Camera-type eye (tissue), 1 donor: Measurements from ENCODE around the gene KIF16B. TPM values are rescaled to one million over a fixed set of nuclear protein-coding genes. Genes with fewer than 3 reads are reported as not detected.

Experiments used
- total RNA-seq: library from RNA; depleted of rRNA; stranded (reverse); fragments of >200 nt; gene quantifications from one replicate; pipeline ENCODE4 v1.2.3, GENCODE V29; 2014

KIF16B gene, protein sequence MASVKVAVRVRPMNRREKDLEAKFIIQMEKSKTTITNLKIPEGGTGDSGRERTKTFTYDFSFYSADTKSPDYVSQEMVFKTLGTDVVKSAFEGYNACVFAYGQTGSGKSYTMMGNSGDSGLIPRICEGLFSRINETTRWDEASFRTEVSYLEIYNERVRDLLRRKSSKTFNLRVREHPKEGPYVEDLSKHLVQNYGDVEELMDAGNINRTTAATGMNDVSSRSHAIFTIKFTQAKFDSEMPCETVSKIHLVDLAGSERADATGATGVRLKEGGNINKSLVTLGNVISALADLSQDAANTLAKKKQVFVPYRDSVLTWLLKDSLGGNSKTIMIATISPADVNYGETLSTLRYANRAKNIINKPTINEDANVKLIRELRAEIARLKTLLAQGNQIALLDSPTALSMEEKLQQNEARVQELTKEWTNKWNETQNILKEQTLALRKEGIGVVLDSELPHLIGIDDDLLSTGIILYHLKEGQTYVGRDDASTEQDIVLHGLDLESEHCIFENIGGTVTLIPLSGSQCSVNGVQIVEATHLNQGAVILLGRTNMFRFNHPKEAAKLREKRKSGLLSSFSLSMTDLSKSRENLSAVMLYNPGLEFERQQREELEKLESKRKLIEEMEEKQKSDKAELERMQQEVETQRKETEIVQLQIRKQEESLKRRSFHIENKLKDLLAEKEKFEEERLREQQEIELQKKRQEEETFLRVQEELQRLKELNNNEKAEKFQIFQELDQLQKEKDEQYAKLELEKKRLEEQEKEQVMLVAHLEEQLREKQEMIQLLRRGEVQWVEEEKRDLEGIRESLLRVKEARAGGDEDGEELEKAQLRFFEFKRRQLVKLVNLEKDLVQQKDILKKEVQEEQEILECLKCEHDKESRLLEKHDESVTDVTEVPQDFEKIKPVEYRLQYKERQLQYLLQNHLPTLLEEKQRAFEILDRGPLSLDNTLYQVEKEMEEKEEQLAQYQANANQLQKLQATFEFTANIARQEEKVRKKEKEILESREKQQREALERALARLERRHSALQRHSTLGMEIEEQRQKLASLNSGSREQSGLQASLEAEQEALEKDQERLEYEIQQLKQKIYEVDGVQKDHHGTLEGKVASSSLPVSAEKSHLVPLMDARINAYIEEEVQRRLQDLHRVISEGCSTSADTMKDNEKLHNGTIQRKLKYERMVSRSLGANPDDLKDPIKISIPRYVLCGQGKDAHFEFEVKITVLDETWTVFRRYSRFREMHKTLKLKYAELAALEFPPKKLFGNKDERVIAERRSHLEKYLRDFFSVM (N-terminal part only)
- 29.1 TPM for total RNA-seq

DNA sequence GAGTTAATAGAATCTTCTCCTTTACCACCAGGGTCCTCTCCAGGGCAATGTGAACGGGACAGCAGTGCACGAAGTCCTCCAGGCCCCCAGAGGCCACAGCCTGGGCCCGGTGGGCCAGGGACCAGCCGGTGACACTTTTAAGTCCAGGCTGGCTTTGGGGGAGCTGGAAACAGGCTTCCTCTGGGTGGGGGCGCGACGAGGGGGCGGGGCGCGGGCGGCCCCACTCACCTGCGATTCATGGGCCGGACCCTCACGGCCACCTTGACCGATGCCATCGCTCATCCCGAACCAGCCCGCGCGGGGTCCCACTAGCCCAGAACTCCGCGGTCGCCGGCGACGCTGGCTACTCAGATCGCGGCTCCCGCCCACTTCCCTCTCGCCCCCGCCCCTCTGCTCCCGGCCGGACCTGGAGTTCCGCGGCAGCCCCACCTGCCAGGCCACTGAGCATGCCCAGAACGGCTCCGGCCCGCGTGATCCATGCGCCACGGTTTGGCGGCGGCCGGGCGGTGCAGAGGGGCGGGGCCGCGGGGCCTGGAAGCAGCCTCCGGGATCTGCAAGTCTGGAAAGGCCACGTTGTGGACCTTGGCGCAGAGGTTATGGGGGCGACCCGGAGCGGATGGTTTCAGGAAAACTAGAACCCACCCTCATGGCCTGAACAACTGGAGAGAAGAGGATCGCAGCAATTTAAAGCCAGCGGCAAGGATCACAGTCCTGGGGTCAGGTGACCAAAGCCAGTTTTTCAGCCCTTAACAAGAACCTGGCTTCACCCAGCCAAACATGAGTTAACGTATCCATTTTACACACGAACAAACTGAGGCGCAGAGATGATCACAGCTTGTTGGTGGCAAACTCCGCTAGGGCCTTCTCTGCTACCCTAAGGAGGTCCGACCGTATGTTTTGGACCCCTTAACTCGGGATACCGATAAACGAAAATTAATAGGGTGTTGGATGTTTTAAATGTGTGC, at the start of gene KIF16B:
Gene KIF16B, minus strand, starts transcription at position 448 of the 965 bp plus-strand sequence. Its CDS starts 173 bp downstream, at position 275.

Other genes with a start within 250 kb of the KIF16B start
- gene SNRPB2, start 156.6 kb upstream of the KIF16B start, total RNA-seq: 48.9 TPM
- not detected for gene OTOR, start 174.9 kb upstream of the KIF16B start, total RNA-seq